ENCODE results near the gene HLA-DMA.
"Not testable (repeated sequence)": the region's sequence is repeated elsewhere in the genome, so short reads cannot be mapped to it uniquely, and the experiment has no call there.

HLA-DMA gene

DNA sequence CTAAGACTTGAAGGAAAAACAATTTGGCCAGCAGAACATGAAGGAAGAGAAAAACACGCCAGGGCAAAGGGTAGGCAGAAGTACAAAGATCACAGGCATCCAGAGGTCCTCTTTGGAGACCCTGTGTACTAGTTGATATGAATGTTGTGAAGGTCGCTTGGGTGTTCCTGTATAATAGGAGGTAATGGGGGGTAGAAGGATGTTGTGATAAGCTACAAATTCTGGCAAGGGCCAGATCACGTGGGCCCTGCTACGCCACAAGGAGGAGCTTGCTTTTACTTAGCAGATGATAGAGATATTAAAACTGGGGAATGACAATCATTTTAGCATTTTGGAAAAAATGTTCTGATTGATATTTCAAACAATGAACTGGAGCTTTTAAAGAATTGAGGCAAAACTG is 878 bp upstream of the HLA-DMA start:
- H3K4me3 ChIP-seq (ENCODE audit: low read length), result no peak overlapping the region
- WGBS (ENCODE audit: insufficient coverage, insufficient read length), result no CpG with 5 or more reads among the region's 4 CpGs
- no peaks in the 10 kb centered on the region for H3K36me3 ChIP-seq (ENCODE audit: control insufficient read depth, insufficient read depth, low read length)
- no peak for DNase-seq (ENCODE audit: low read depth, low spot score)
- no peaks in the 10 kb centered on the region for H3K27me3 ChIP-seq (ENCODE audit: control insufficient read depth, insufficient read depth, low read length)
- no peak overlapping the region for H3K27ac ChIP-seq (ENCODE audit: low read length)
- H3K4me1 ChIP-seq (ENCODE audit: control insufficient read depth, insufficient read depth, low read length), result peaks cover 5% of the 10 kb centered on the region; the same call in 1 of the 2 replicates
- no peaks in the 10 kb centered on the region for H3K9me3 ChIP-seq (ENCODE audit: control insufficient read depth, insufficient read depth, low read length)

DNA sequence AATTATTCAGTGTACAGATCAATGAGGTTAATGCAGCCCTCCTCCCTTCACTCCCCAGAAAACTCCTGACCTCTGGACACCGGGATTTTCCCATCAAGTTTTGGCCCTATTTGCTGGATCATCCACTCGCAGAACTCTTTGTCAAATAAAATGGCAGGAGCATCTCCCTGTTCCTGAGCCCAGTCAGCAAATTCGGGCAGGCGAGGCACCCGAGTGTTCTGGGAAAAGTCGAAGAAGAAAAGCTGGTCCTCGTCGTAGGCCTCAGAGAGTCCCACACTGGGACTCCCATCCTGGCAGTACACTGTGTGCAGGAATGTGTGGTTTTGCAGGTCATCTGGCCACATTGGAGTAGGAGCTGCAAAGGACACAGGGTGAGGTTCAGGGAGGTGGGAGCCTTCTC is 2.4 kb downstream of the HLA-DMA start:
- H3K27me3 ChIP-seq (ENCODE audit: control insufficient read depth, insufficient read depth, low read length), result no peaks in the 10 kb centered on the region
- H3K36me3 ChIP-seq (ENCODE audit: control insufficient read depth, insufficient read depth, low read length), result no peaks in the 10 kb centered on the region
- H3K4me3 ChIP-seq (ENCODE audit: low read length), result no peak overlapping the region
- no peaks in the 10 kb centered on the region for H3K9me3 ChIP-seq (ENCODE audit: control insufficient read depth, insufficient read depth, low read length)
- peaks cover 5% of the 10 kb centered on the region; the same call in 1 of the 2 replicates for H3K4me1 ChIP-seq (ENCODE audit: control insufficient read depth, insufficient read depth, low read length)
- H3K27ac ChIP-seq (ENCODE audit: low read length), result no peak overlapping the region
- WGBS (ENCODE audit: insufficient coverage, insufficient read length), result no CpG with 5 or more reads among the region's 8 CpGs
- no peak for DNase-seq (ENCODE audit: low read depth, low spot score)

DNA sequence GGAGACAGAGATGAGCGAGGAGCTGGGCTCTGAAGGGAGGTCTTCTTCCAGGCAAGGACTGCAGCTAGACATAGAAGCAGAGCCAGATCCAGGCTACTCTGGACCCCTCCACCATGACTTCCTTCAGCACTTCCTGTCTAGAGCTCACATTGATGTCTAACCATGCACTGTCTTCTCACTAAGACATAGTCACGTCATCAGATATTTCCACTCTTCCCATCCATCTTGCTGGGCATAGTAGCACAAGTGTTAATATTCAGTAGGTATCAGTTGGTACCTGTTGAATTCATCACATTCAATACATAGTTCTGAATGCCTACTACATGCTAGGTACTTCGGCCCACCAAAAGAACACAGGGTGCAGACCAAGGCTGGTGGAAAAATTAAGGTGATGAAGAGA is 2.9 kb downstream of the HLA-DMA start:
- DNase-seq (ENCODE audit: low read depth, low spot score), result no peak
- Histone ChIP-seq H3K27ac (ENCODE audit: low read length) (no peak overlapping the region), H3K36me3 (ENCODE audit: control insufficient read depth, insufficient read depth, low read length) (no peaks in the 10 kb centered on the region), H3K4me3 (ENCODE audit: low read length) (no peak overlapping the region), H3K4me1 (ENCODE audit: control insufficient read depth, insufficient read depth, low read length) (peaks cover 5% of the 10 kb centered on the region; the same call in 1 of the 2 replicates), H3K9me3 (ENCODE audit: control insufficient read depth, insufficient read depth, low read length) (no peaks in the 10 kb centered on the region), H3K27me3 (ENCODE audit: control insufficient read depth, insufficient read depth, low read length) (no peaks in the 10 kb centered on the region)
- no CpG with 5 or more reads among the region's 3 CpGs for WGBS (ENCODE audit: insufficient coverage, insufficient read length)

DNA sequence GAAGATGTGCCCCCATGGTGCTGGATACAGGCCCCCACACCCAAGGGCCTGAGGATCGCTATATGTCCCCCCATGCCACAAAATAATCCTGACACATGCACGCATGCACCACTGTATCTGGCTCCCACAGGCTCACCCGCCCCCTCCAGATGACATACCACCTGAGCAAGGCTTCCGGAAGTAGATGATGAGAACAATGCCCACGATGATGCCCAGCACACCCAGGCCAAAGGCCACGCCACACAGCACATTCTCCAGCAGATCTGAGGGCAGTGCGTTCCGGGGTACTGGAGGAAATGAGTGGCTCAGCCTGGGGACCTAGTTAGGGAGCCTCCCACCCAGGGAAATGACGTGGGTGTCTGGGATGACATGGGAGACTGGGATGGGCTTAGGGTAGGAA is 3.8 kb downstream of the HLA-DMA start:
- no peak overlapping the region for H3K27ac ChIP-seq (ENCODE audit: low read length)
- DNase-seq (ENCODE audit: low read depth, low spot score), result no peak
- WGBS (ENCODE audit: insufficient coverage, insufficient read length), result no CpG with 5 or more reads among the region's 9 CpGs
- H3K4me3 ChIP-seq (ENCODE audit: low read length), result no peak overlapping the region
- H3K27me3 ChIP-seq (ENCODE audit: control insufficient read depth, insufficient read depth, low read length), result no peaks in the 10 kb centered on the region
- H3K4me1 ChIP-seq (ENCODE audit: control insufficient read depth, insufficient read depth, low read length), result peaks cover 5% of the 10 kb centered on the region; the same call in 1 of the 2 replicates
- H3K9me3 ChIP-seq (ENCODE audit: control insufficient read depth, insufficient read depth, low read length), result no peaks in the 10 kb centered on the region
- H3K36me3 ChIP-seq (ENCODE audit: control insufficient read depth, insufficient read depth, low read length), result no peaks in the 10 kb centered on the region

GRCh38 chr6:32947552-32948465 is 5.1 kb downstream of the HLA-DMA start:
- H3K4me3 ChIP-seq (ENCODE audit: low read length), result no peak overlapping the region
- no peak for DNase-seq (ENCODE audit: low read depth, low spot score)
- no peaks in the 10 kb centered on the region for H3K9me3 ChIP-seq (ENCODE audit: control insufficient read depth, insufficient read depth, low read length)
- H3K36me3 ChIP-seq (ENCODE audit: control insufficient read depth, insufficient read depth, low read length), result no peaks in the 10 kb centered on the region
- H3K27me3 ChIP-seq (ENCODE audit: control insufficient read depth, insufficient read depth, low read length), result no peaks in the 10 kb centered on the region
- no CpG with 5 or more reads among the region's 11 CpGs for WGBS (ENCODE audit: insufficient coverage, insufficient read length)
- no peak overlapping the region for H3K27ac ChIP-seq (ENCODE audit: low read length)
- peaks cover 2% of the 10 kb centered on the region; the same call in 1 of the 2 replicates for H3K4me1 ChIP-seq (ENCODE audit: control insufficient read depth, insufficient read depth, low read length)

DNA sequence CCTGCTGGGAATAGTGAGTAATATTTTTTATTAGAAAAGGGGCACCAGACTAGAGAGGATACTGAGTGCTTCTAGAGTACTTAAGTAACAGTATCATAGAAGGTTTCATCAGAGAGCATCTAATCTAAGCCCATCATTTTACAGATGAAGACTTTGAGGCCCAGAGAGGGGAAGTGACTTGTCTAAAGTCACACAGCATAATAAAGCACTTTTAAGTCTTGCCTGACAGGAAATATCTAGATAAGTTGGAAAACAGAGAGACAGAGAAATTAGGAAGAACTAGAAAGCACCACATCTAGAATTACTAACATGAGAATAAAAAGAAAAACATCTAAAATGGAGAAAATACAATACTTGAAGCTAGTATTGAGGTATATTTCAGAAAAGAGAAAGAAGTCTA is 6.0 kb downstream of the HLA-DMA start:
- Histone ChIP-seq H3K4me3 (ENCODE audit: low read length) (no peak overlapping the region), H3K27ac (ENCODE audit: low read length) (no peak overlapping the region), H3K36me3 (ENCODE audit: control insufficient read depth, insufficient read depth, low read length) (no peaks in the 10 kb centered on the region), H3K9me3 (ENCODE audit: control insufficient read depth, insufficient read depth, low read length) (no peaks in the 10 kb centered on the region), H3K27me3 (ENCODE audit: control insufficient read depth, insufficient read depth, low read length) (no peaks in the 10 kb centered on the region), H3K4me1 (ENCODE audit: control insufficient read depth, insufficient read depth, low read length) (no peaks in the 10 kb centered on the region)
- no peak for DNase-seq (ENCODE audit: low read depth, low spot score)

DNA sequence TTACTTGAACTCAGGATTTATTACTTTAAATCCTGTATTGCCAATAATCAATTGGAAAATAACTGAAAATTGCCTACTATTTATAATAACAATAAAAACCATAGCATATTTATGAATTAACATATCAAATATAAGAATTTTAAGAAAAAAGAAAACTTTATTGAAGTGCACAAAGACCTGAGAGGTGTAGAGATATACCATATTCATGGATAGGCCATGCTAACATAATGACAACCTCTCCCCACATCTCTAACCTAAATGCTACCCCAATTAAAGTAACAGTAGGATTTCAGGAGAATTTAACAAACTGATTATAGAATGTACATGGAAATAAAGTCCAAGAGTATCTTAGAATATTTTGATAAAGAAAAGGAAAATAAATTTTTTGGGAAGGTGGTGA is 6.9 kb downstream of the HLA-DMA start:
- H3K27ac ChIP-seq (ENCODE audit: low read length), result no peak overlapping the region
- no peaks in the 10 kb centered on the region for H3K27me3 ChIP-seq (ENCODE audit: control insufficient read depth, insufficient read depth, low read length)
- no peaks in the 10 kb centered on the region for H3K9me3 ChIP-seq (ENCODE audit: control insufficient read depth, insufficient read depth, low read length)
- no peaks in the 10 kb centered on the region for H3K4me1 ChIP-seq (ENCODE audit: control insufficient read depth, insufficient read depth, low read length)
- H3K36me3 ChIP-seq (ENCODE audit: control insufficient read depth, insufficient read depth, low read length), result no peaks in the 10 kb centered on the region
- H3K4me3 ChIP-seq (ENCODE audit: low read length), result no peak overlapping the region
- DNase-seq (ENCODE audit: low read depth, low spot score), result no peak

GRCh38 chr6:32945108-32945760 is 7.7 kb downstream of the HLA-DMA start:
- no peak overlapping the region for H3K4me3 ChIP-seq (ENCODE audit: low read length)
- no peaks in the 10 kb centered on the region for H3K9me3 ChIP-seq (ENCODE audit: control insufficient read depth, insufficient read depth, low read length)
- H3K4me1 ChIP-seq (ENCODE audit: control insufficient read depth, insufficient read depth, low read length), result no peaks in the 10 kb centered on the region
- no CpG with 5 or more reads among the region's 9 CpGs for WGBS (ENCODE audit: insufficient coverage, insufficient read length)
- no peaks in the 10 kb centered on the region for H3K27me3 ChIP-seq (ENCODE audit: control insufficient read depth, insufficient read depth, low read length)
- no peak overlapping the region for H3K27ac ChIP-seq (ENCODE audit: low read length)
- no peaks in the 10 kb centered on the region for H3K36me3 ChIP-seq (ENCODE audit: control insufficient read depth, insufficient read depth, low read length)
- no peak for DNase-seq (ENCODE audit: low read depth, low spot score)

DNA sequence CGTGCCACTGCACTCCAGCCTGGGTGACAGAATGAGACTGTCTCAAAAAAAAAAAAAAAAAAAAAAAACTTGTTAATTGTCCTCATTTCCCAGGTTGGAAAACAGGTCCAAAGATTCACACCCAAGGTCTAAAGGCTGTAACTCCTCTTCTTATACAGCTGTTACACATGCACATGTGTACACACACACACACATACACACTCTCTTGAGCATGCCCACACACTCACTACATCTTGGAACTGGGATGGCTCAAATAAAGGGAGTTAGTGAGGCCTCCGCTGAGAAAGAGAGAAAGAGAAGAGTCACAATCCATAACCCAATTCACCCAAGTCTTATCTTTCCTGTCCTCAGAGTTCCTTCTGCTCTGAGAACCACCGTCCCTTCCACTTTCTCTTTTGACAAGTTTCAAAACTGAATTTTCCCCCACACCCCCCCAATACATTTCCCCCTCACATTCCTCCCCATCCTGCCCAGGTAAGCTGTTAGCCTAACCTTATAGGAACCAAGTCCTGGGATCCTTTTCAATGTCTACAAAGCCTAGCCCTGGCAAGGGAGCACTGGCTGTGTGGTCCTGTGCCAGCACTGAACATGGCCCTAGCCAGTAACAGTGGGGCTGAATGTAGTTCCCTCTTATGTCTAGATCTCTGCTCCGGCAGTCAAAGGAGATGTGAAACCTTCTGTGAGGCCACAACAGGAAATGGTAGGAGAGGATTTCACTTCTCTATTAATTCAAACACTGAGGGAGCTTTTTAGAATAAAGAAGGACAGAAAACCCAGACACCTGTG is 8.8 kb downstream of the HLA-DMA start:
- no peaks in the 10 kb centered on the region for H3K27me3 ChIP-seq (ENCODE audit: control insufficient read depth, insufficient read depth, low read length)
- no peak overlapping the region for H3K4me3 ChIP-seq (ENCODE audit: low read length)
- H3K4me1 ChIP-seq (ENCODE audit: control insufficient read depth, insufficient read depth, low read length), result no peaks in the 10 kb centered on the region
- no peaks in the 10 kb centered on the region for H3K9me3 ChIP-seq (ENCODE audit: control insufficient read depth, insufficient read depth, low read length)
- H3K27ac ChIP-seq (ENCODE audit: low read length), result no peak overlapping the region
- no CpG with 5 or more reads among the region's 4 CpGs for WGBS (ENCODE audit: insufficient coverage, insufficient read length)
- no peaks in the 10 kb centered on the region for H3K36me3 ChIP-seq (ENCODE audit: control insufficient read depth, insufficient read depth, low read length)
- DNase-seq (ENCODE audit: low read depth, low spot score), result no peak

GRCh38 chr6:32942555-32943123 is 10.3 kb downstream of the HLA-DMA start:
- not testable (repeated sequence) for H3K4me1 ChIP-seq (ENCODE audit: control insufficient read depth, insufficient read depth, low read length); DNase-seq (ENCODE audit: low read depth, low spot score); H3K9me3 ChIP-seq (ENCODE audit: control insufficient read depth, insufficient read depth, low read length); H3K27me3 ChIP-seq (ENCODE audit: control insufficient read depth, insufficient read depth, low read length); H3K36me3 ChIP-seq (ENCODE audit: control insufficient read depth, insufficient read depth, low read length); H3K27ac ChIP-seq (ENCODE audit: low read length); H3K4me3 ChIP-seq (ENCODE audit: low read length)
- no CpG with 5 or more reads among the region's 9 CpGs for WGBS (ENCODE audit: insufficient coverage, insufficient read length)

Data from iPS DF 6.9 (cell line).